D721Med (cell line): ENCODE results near the gene ANKLE1.
A peak's percentile ranks its signal among the peaks of the same experiment; 100 is the strongest.

ENCODE experiments used
- DNase-seq: peaks from one replicate; pipeline ENCODE4 v3.0.0; 2011; ENCODE audit warnings: low spot score; ENCODE audit not compliant: insufficient read length
- FAIRE-seq: peaks from 2 replicates; lab custom pipeline; 2011; peaks lifted over from hg19 to GRCh38; lab: Jason Lieb, UNC
- CTCF ChIP-seq: IDR thresholded peaks from 2 replicates; pipeline ENCODE4 v1.5.1; 2012; ENCODE audit warnings: mild to moderate bottlenecking, control low read depth; ENCODE audit not compliant: insufficient read depth; ENCODE audit errors: missing control alignments

The ANKLE1 gene

GRCh38 chr19:17249887-17250548 is 31.7 kb upstream of the ANKLE1 start:
- no peak for TF ChIP-seq CTCF
- FAIRE-seq (no peak), DNase-seq (no peak)

GRCh38 chr19:17254636-17255035 is 27.1 kb upstream of the ANKLE1 start:
- TF ChIP-seq CTCF, result no peak
- no peak for FAIRE-seq
- DNase-seq, result no peak

GRCh38 chr19:17255150-17255621 is 26.5 kb upstream of the ANKLE1 start:
- DNase-seq, result no peak
- no peak for TF ChIP-seq CTCF
- no peak for FAIRE-seq

- TF ChIP-seq CTCF, result no peak
- FAIRE-seq (no peak), DNase-seq (no peak)
Observed at GRCh38 chr19:17256130-17256529, 25.6 kb upstream of the ANKLE1 start.

GRCh38 chr19:17259118-17259780 is 22.5 kb upstream of the ANKLE1 start:
- no peak for DNase-seq
- no peak for TF ChIP-seq CTCF
- no peak for FAIRE-seq

- FAIRE-seq (no peak), DNase-seq (no peak)
- TF ChIP-seq CTCF, result no peak
Observed at GRCh38 chr19:17259934-17260333, 21.8 kb upstream of the ANKLE1 start.

GRCh38 chr19:17260842-17261325 is 20.8 kb upstream of the ANKLE1 start:
- peak; percentile 92 for TF ChIP-seq CTCF
- FAIRE-seq, result no peak
- peak; percentile 65 for DNase-seq
